ENCODE data around the gene PARD3B.

The PARD3B gene

DNA sequence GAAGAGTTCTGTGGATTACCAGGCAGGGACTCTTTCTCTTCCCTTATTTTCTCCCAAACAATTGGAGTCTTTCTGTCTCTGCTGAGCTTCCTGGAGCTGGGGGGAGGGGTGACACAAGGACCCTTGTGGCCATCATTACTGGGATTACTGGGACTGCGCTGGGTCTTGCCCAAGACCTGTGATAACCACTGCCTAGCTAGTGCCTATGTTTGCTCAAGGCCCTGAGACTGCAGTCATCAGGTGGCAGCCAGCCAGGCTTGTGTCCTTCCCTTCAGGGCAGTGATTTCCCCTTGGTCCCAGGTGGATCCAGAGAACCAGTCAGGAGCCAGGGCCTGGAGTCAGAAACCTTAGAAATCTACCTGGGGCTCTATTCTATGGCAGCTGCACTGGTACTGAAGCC lies 355.6 kb downstream of the PARD3B start:
- DNase-seq, result no peak

DNA sequence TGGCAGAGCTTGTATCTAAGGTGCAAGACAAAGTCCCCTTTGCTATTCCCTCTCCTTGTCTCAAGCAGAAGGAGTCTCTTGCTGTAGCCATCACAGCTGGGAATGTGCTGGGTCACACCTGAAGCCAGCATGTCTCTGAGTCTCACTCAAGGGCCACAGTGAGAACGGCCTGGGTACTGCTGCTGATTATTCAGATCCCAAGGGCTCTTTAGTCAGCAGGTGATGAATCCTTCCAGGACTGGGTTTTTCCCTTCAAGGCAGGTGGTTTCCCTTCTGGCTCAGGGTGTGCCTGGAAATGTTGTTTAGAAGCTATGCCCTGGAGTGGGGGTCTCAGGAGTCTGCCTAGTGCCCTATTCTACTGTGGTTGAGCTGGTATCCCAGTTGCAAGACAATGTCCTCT lies 356.3 kb downstream of the PARD3B start:
- DNase-seq, result no peak

DNA sequence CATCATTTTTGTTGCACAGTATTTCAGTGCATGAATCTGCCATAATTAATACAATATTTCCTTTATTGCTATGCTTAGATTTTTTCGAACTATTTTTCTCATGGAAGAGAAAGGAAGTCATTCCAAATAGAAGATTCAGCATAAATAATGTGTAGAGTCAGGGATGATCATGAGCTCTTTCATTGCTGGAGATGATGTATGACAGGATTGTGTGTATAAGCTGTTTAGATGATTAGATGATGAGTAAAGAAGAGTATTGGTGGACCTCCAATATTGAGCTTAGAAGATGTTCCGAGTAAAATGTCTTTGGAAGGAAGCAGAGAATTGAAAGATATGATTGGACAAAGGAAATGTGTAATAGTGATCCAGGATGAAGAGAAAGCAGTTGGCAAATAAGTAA lies 364.5 kb downstream of the PARD3B start:
- DNase-seq, result no peak

DNA sequence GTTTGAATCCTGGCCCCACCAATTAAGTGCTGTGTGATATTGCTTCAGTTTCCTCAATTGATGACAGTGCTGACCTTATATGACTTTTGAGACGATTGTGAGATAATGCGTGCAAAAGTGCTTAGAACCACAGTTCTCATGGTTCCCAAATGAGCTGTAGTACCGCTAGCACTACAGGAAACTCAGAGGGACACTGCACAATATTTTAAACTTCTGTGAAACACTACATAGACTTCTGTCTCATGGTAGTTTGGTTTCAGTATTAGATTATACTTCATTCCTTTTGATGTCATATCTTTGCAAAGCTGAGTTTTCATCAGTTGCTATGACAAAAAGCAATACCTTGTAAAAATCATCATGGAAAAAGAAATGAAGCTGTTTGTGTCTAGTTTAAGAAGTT lies 368.0 kb downstream of the PARD3B start:
- DNase-seq, result no peak

DNA sequence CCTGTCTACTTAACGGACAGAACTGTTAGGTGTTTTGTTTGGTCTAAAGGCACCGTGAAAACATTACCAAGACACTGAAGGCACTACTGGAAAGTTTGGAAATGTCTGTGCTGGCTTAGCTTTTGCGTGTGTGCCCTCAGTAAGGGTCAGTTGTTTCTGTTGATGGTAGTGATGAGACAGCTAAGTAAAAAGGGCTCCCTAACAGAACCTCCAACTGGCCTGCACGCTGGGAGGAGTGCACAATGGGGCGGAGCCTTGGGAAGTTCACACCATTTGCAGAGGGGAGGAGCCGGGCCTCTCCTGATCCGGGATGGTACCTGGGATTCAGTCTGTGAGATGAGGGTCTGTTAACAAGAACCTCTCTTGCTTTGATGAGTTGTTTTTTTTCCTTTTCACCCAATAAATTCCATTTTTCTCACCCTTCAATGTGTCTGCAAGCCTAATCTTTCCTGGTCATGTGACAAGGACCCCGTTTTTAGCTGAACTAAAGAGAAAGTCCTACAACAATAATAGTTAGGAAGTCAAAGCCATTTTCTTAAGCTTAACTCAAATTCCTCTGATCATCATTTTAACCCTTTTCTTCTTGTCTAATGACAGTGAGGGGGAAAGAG lies 368.7 kb downstream of the PARD3B start:
- no peak for DNase-seq

DNA sequence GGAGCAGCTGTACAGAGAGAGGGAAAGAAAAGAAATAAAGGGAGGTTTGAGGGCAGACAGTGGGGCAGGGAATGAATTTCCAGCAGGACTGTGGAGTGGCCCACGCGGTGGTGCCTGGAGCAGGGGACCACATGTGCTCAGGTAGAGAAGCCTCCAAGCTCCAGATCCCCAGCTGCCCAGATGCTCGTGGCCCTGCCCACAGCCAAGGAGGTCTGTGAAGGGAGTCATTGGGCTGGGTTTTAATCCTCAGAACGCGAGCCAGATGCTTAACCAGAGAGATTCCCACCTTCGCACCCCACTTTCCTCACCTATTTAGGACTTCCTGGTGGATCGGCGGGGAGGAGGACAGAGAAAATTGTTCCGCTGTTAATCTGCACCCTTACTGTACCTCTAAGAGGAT lies 369.4 kb downstream of the PARD3B start:
- DNase-seq, result no peak

DNA sequence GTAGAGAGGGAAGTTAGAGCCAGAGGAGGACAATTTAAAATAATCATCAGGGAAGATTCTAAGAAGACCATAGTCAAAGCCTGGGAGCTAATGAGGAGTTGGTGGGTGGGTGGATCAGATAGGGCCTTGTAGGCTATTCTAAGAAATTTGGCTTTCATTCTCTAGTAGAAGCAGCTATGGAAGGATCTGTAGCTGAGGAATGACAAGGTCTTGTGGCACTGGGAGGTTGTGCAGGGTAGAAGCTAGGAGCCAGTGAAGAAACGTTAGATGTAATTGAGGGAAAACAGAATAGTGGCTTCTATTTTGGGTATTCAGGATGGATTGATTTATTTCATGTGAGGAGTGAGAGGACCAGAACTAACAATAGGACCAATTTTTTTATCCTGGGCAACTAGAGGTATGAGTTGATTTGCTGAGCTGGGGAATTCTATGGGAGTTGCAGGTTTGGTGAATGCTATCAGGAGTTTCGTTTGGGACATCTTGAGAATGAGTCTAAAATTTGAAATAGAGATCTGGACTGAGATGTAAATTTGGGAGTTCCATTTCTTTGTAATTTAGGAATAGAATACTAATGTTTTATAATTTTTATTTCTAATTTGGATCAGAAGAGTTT lies 371.9 kb downstream of the PARD3B start:
- no peak for DNase-seq

DNA sequence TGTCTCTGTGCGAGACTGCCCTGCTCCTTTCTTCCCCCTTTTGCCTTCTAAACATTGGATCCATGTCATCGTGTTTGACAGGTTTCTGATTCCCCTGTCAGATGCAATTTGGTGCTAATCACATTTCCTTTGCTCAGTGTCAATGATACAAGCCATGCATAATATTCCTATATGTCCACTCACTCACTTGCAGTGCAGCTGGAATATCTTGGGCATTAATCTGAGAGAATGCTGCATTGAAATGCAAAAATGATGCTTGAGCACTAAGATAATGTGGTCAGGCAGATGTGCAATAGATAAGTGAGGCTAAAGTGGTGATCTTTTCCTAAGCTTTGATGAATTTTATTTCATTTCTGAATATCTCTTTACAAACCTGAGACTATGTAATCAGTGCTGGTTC lies 375.5 kb downstream of the PARD3B start:
- DNase-seq, result no peak

DNA sequence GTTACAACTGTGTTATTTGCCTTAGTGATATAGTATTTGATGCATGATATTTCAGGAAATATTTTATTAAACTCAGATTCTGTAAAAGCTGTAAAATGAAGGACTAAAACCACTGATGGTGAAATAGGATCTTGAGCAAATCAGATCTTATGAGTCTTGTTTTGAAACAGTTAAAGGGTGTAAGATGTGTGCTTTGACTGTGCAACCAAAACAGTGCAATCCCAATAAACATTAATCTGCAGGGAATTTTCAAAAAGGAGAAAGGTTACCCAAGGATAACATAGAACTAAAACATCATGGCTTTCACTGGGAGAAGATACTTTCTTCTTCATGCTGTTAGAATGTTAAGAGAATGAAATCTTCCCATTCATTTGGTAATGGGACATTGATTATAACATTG lies 378.7 kb downstream of the PARD3B start:
- DNase-seq, result no peak

DNA sequence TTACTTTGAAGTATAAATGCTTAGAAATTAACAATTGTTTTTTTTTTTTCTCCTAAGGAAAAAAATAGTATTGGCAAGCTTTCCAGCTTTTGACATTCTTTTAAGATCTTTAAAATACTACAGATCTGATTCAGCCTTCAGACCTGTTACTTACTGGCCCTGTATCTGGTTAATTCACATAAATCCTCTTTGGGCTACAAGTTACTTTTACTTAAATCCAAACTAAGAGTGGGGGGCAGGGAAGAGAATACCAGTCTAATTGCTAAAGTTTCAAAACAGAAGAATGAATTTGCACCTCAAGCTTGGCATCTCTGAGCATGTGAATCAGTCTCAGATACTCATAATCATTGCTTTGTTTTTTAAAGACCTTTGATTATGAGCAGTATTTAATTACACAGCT lies 386.3 kb downstream of the PARD3B start:
- no peak for DNase-seq

DNA sequence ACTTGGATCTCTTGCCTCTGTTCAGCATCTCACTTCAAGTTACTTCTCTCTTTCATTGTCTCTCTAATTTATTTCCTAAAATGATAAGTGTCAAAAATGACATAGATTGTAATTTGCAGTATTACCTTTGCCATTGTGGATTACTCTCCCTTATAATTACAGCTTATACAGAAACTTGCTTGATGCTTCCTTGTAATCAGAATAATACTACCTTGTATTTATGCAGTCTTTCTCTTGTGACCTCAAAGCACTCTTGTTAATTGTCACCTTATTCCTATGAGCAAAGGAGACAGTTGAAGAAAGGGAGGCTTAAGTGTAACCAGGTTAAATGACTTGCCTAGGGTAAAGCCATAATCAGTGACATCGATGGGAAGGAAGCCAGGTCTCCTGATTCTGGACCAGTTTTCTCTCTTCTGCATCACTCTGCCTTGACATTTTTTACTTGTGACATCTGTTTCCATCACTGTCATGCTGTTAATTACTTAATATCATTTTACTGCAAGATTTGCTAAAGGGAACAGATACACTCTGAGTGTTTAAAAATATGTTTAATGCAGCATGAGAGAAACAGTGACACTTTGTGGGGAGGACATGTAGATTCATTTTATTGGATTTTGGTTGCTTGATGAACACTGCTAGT lies 388.6 kb downstream of the PARD3B start:
- no peak for DNase-seq

DNA sequence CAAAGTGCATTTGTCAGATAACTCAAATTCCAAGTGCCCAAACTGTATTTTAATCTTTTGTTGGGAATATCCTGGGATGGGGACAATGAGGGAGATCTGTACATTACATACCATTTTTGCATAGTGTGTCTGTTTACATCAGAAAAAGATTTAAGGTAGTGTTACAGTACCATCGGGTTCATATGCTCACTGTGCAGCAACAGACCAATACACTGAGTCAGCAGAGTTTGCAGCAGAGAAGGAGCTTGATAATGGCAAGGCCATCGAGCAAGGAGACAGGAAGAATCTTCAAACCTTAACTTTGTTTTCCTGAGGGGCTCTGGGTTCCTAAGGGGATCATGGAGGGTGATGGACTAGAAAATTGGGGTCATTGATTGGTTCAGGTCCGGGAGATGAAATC lies 399.7 kb downstream of the PARD3B start:
- DNase-seq, result no peak

DNA sequence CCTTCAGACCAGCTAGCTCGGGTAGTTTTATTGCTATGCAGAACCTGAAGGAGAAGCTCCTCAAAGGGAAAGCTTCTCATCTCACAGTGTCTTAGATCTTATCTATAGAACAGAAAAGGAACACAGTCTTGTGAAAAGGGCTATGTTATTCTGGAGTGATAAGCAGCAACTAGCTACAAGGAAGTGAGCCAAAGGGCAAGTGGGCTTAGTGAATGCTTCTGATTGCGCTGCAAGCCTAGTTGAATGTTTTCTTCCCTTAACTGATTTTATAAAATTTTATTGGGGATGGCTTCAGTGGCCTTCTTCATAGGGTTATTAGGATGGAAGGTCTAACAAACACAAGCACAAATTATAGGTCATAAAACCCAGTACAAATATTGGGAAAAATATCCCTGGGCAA lies 400.1 kb downstream of the PARD3B start:
- no peak for DNase-seq

DNA sequence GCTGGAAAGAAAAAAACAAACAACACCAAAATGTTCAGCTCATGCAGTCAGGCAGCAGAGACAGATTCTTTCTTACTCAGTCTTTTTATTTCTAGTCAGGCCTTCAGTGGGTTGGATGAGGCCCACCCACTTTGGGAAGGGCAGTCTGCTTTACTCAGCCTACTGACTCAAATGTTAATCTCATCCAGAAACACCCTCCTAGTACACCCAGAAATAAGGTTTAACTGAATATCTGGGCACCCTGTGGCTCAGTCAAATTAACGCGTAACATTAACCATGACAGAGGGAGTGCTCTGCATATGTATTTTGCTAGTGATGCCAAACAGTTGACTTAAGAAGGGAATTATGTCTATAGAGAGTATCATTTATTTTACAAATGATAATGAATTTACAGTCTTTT lies 401.6 kb downstream of the PARD3B start:
- no peak for DNase-seq

DNA sequence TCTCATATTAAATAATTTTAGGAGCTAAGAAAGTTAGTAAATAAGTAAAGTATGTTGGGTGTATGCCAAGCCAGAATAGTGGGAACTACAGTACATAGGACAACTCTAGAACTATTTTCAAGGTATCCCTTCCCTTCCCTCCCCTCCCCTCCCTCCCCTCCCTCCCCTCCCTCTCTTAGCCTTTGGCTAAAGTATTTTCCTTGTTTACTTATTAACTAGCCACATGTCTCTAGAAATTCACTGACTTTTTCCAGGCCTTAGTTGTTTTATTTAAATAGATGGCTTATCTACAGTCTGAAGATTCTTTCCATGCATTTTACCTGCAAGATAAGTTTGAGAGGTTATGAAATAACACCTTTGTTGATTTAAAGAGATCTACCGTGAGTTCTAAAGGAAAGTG lies 402.1 kb downstream of the PARD3B start:
- DNase-seq, result no peak

DNA sequence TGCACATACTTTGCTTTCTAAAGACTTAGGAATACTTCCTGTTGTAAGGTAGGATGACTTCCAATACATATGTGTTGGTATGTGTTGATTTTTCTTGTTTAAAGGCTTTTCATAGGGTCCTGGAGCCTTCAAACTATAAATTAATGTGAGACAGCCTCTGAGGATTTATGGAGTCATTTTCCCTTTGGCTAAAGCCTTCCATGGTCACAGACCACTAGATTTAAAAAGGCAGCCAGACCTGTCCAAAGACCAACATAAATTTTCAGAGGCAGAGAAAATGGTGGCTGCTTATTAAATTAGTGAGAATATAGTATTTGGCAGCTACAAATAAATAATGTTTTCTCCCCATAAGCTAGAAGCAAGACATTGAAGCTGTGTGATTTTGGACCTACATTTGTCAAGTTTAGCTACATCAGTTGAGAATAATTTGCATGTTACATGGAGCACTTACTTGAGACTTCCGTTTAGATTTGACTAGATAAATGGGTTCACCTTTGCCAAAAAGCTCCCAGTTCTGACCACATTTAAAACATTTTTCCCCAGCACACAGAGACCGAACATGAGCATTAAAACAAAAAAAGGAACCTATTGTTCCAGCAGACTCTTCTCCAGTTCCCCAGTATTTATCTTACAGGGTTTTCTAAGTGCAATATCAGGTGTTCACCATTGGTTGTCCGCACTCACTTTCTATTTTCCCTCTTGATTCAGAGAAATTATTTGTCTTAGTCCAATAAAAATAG lies 402.9 kb downstream of the PARD3B start:
- no peak for DNase-seq

DNA sequence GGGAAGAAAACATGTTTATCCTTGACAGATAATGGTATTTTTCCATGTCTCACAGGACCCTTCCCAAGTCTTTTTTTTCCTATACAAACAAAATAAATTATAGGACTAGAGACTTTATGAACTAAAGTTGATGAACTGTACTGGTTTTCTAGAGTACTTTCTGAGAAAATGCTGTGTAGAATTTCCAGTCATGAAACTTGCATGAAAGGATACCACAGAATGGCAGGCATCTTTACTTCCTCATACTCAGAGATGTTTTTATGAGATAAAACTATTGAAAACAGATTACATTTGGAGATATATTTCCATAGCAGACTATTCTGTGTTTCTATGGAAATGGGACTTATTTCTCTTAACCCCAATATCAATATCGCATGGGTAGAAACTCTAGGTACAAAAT lies 403.5 kb downstream of the PARD3B start:
- no peak for DNase-seq

DNA sequence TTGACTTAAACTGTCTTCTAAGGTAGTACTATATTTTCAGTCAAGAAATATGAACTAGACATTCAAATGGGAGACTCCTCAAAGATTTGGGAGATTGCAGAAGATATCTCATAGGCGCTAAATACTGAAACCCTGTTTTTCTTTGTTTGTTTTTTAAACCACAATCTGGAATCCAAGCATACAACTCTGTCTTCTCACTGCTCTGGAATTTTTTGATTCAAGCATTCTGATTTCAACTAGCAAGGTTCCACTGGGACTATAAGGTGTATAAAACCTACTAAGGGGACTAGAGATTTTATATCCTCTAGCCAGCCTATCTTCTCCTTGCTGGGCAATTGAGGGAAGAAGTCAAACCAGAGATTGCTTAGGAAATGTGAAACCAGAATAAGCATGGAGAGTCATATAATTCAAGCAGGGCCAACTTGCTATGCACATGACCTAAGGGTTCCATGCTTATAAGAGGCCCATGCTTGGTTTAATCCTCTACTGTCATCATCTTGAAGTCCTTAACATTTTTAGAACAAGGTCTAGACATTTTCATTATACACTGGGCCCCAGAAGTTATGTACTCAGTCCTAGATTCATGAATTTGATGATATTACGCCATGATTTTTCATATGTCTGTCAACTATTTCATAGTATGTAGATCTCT lies 405.5 kb downstream of the PARD3B start:
- no peak for DNase-seq

DNA sequence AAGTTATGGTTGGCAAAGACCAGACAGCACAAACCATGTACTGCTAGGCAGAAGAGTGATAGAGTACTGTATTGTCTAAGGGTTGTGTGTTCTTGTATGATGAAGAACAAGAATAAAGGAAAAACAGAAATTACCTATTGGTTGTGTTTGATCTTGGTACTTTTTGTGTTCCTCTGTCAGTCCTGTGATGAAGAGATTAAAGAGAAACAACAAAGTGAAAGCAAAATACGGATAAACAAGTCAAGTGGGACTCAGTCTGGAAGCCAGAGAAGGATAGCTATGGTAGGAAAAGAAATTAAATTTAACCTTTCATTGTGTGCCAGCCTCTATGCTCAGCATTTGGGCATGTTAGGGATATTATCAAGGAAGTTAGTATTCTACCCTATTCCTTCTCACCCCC lies 413.1 kb downstream of the PARD3B start:
- no peak for DNase-seq

DNA sequence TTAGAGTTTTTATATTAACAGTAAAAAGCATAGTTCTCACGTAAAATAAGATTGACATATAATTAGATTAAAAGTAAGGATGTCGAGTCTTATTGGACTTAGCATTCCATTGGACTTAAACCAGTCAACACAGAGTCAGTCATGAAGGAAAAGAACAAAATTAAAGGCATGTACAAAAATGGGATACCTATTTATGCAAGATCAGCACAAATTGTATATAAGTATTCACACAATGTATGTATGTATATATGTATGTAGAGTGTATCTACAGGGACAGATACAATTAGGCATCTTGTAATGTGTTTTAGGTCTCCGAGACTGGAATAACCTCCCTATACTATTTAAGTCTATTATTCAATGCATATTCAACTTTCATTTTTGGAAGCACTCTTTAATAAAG lies 419.1 kb downstream of the PARD3B start:
- no peak for DNase-seq

DNA sequence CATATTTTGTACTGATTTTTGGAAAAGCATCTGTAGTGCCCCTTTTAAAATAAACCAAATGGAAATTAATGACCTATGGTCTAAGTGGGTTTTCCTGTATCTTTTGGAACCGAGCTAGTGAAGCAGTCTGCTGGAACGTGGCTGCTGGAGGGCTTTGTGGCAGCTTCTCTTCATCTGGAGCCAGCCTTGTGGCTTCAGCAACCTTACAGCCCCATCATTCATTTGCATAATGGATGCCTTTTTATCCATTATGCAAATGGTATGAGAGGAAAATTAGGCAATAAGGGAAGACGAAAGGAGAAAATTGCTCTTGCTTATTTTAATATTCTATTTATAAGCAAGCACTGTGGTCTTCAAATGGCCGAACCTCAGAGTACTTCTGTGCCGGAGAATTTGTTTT lies 421.0 kb downstream of the PARD3B start:
- DNase-seq, result no peak

DNA sequence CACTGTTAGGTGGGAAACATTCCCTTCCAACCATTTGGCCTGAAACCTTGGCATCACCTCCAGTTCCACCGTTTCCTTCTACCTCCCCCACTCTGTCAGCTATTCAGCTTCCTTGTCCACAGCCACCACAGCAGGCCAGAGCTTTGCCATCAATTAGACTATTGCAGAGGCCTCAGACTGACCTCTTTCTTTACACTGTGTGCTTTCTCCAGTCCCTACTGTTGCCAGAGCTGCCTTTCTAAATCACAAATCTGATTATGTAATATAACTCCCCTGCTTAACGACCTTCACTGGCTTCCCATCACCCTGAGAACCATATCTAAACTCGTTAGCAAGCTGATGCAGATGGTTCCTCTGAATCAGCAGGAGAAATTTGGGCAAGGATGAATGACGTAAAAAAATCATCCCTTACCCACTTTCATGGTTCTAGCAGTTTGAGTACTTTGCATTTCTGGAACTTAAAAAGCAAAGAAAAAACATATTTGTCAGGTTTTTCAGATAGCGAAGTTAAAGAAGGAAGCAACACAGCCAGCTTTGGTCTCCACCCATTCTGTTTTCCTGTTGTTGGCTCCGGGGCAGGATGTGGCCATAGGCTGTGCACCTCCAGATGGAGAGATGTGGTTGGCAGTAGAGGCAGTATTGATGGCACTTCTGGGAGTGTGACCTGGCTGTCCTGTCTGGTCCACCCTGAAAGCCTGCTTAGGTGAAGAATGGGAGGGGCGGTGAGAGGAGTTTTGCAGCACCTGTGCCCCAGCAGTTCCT lies 422.1 kb downstream of the PARD3B start:
- DNase-seq, result no peak
